Coronary artery (tissue), 2 donors: ENCODE measurements around the gene TLE3.
A peak's percentile ranks its signal among the peaks of the same experiment; 100 is the strongest.
"Not testable (repeated sequence)": the region's sequence is repeated elsewhere in the genome, so short reads cannot be mapped to it uniquely, and the experiment has no call there.

Experiments
- DNase-seq: peaks from one replicate; pipeline ENCODE4 v3.0.0-alpha.2; 2017; ENCODE audit warnings: low spot score
- H3K27ac ChIP-seq, 2 donors: fragments of 200-600 bp; sonication (generic); one replicate each; pipeline ENCODE4 v1.5.1; 2016 to 2019
- H3K4me3 ChIP-seq: fragments of 200-600 bp; sonication (generic); 2 replicates; pipeline ENCODE4 v1.5.1; 2016; ENCODE audit warnings: mild to moderate bottlenecking, moderate library complexity
- CTCF ChIP-seq: fragments of 200-600 bp; sonication (generic); IDR thresholded peaks from one replicate; pipeline ENCODE4 v1.5.1; 2019; ENCODE audit warnings: antibody characterized with exemption

Gene TLE3

GRCh38 chr15:70113304-70113700 lies 15.6 kb upstream of the TLE3 start:
- no peak for TF ChIP-seq CTCF
- Histone ChIP-seq H3K4me3 (no peak overlapping the region), H3K27ac (no peak overlapping the region)
- DNase-seq = no peak

GRCh38 chr15:70112572-70113303 lies 15.0 kb upstream of the TLE3 start:
- not testable (repeated sequence) for H3K27ac ChIP-seq, DNase-seq

GRCh38 chr15:70112074-70112395 lies 14.3 kb upstream of the TLE3 start:
- TF ChIP-seq CTCF = no peak
- H3K4me3 ChIP-seq = peak overlapping the region; percentile 42
- no peak for DNase-seq
- peak overlapping the region; percentile 48 to 87 for H3K27ac ChIP-seq

More at GRCh38 chr15:70112572-70113303, 15.0 kb upstream of the TLE3 start:
- H3K4me3 ChIP-seq = not testable (repeated sequence)

GRCh38 chr15:70111203-70112073 lies 13.7 kb upstream of the TLE3 start:
- TF ChIP-seq CTCF = no peak
- no peak for DNase-seq
- Histone ChIP-seq H3K4me3 (peak overlapping the region; percentile 42), H3K27ac (peak overlapping the region; percentile 48 to 87)

- Histone ChIP-seq H3K4me3 (no peak overlapping the region), H3K27ac (no peak overlapping the region)
- DNase-seq = no peak
- TF ChIP-seq CTCF = no peak
Observed at GRCh38 chr15:70109978-70110377, 12.3 kb upstream of the TLE3 start.

- Histone ChIP-seq H3K4me3 (no peak overlapping the region), H3K27ac (no peak overlapping the region)
- no peak for TF ChIP-seq CTCF
- DNase-seq = no peak
Observed at GRCh38 chr15:70109531-70109930, 11.8 kb upstream of the TLE3 start.

- H3K27ac ChIP-seq = no peak overlapping the region
- no peak for TF ChIP-seq CTCF
- DNase-seq = no peak
- H3K4me3 ChIP-seq = no peak overlapping the region
Observed at GRCh38 chr15:70103880-70104626, 6.3 kb upstream of the TLE3 start.
